Chondrocyte (in vitro differentiated cells): Measurements from ENCODE around the gene TFAP2C. TPM values are rescaled to one million over a fixed set of nuclear protein-coding genes. Genes with fewer than 3 reads are reported as not detected.

Experiments used
- DNase-seq: peaks from one replicate; pipeline ENCODE4 v3.0.0; 2021; ENCODE audit warnings: mixed read lengths, low spot score
- H3K27ac Mint-ChIP-seq: one replicate; pipeline ENCODE4 v1.8.0; 2021; ENCODE audit warnings: mild to moderate bottlenecking, moderate library complexity, mixed read lengths; ENCODE audit not compliant: unreplicated experiment
- H3K27me3 Mint-ChIP-seq: 2 replicates; pipeline ENCODE4 v1.8.0; 2021; ENCODE audit warnings: low read depth, mixed read lengths
- H3K36me3 Mint-ChIP-seq: 2 replicates; pipeline ENCODE4 v1.8.0; 2021; ENCODE audit warnings: low read depth, mixed read lengths
- H3K4me1 Mint-ChIP-seq: 2 replicates; pipeline ENCODE4 v1.8.0; 2021; ENCODE audit warnings: low read depth, mild to moderate bottlenecking, mixed read lengths
- H3K4me3 Mint-ChIP-seq: one replicate; pipeline ENCODE4 v1.8.0; 2021; ENCODE audit warnings: mild to moderate bottlenecking, moderate library complexity, mixed read lengths; ENCODE audit not compliant: unreplicated experiment
- H3K9me3 Mint-ChIP-seq: 2 replicates; pipeline ENCODE4 v1.8.0; 2021; ENCODE audit warnings: low read depth, mixed read lengths
- total RNA-seq: library from RNA; stranded (reverse); gene quantifications from 3 replicates; pipeline ENCODE4 v1.2.1, GENCODE V29; 2021
- TF ChIP-seq, protein P1 (sequence below): fragments of 200-600 bp; sonication (generic); IDR thresholded peaks from 2 replicates; pipeline ENCODE4 v1.5.0; 2021; ENCODE audit warnings: antibody characterized with exemption, mild to moderate bottlenecking, moderate library complexity

TFAP2C gene
- total RNA-seq, 1 donor from 2014 or later: 4.8 TPM

DNA sequence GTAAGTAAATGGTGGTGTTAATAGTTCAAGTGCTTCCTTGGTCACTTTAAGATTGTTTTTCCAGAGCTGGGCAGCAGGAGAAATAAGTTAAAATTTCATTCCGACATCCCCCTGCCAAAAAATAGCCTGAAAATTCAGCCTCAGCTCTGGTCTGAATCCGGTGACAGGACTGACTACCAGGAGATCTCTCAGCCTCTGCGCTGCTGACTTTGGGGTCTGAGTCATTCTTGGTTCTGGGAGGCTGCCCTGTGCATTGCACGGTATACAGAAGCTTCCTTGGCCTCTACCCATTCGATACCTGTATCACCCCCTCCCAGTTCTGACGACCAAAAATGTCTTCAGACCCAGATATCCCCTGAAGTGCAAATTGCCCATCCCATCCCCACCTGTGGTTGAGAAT, 36.3 kb upstream of the TFAP2C start:
- DNase-seq: no peak
- H3K4me3 Mint-ChIP-seq: no peak overlapping the region
- no peaks in the 10 kb centered on the region for H3K4me1 Mint-ChIP-seq
- no peaks in the 10 kb centered on the region for H3K9me3 Mint-ChIP-seq
- peaks cover 13% of the 10 kb centered on the region for H3K27me3 Mint-ChIP-seq
- TF ChIP-seq, protein P1, sequence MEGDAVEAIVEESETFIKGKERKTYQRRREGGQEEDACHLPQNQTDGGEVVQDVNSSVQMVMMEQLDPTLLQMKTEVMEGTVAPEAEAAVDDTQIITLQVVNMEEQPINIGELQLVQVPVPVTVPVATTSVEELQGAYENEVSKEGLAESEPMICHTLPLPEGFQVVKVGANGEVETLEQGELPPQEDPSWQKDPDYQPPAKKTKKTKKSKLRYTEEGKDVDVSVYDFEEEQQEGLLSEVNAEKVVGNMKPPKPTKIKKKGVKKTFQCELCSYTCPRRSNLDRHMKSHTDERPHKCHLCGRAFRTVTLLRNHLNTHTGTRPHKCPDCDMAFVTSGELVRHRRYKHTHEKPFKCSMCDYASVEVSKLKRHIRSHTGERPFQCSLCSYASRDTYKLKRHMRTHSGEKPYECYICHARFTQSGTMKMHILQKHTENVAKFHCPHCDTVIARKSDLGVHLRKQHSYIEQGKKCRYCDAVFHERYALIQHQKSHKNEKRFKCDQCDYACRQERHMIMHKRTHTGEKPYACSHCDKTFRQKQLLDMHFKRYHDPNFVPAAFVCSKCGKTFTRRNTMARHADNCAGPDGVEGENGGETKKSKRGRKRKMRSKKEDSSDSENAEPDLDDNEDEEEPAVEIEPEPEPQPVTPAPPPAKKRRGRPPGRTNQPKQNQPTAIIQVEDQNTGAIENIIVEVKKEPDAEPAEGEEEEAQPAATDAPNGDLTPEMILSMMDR: no peak
- no peaks in the 10 kb centered on the region for H3K36me3 Mint-ChIP-seq
- no peak overlapping the region for H3K27ac Mint-ChIP-seq

GRCh38 chr20:56595746-56596475, 33.2 kb upstream of the TFAP2C start:
- Mint-ChIP-seq H3K36me3 (no peaks in the 10 kb centered on the region), H3K9me3 (no peaks in the 10 kb centered on the region), H3K4me1 (no peaks in the 10 kb centered on the region), H3K27me3 (peaks cover 9% of the 10 kb centered on the region), H3K27ac (no peak overlapping the region), H3K4me3 (no peak overlapping the region)
- TF ChIP-seq, protein P1: no peak
- no peak for DNase-seq

DNA sequence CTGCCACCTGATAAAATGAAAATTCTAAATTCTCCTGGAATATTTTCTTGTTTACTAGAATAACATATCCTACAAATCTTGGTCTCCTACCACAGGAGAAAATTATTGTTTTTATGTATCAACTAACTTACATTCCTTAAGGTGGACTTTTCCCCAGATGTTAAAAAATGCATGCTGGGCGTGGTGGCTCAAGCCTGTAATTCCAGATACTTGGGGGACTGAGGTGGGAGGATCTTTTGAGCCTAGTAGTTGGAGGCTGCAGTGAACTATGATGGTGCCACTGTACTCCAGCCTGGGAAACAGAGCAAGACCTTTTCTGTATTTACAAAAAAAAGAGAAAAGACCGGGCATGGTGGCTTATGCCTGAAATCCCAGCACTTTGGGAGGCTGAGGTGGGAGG, 27.9 kb upstream of the TFAP2C start:
- Mint-ChIP-seq H3K4me3 (no peak overlapping the region), H3K4me1 (no peaks in the 10 kb centered on the region), H3K36me3 (no peaks in the 10 kb centered on the region)

DNA sequence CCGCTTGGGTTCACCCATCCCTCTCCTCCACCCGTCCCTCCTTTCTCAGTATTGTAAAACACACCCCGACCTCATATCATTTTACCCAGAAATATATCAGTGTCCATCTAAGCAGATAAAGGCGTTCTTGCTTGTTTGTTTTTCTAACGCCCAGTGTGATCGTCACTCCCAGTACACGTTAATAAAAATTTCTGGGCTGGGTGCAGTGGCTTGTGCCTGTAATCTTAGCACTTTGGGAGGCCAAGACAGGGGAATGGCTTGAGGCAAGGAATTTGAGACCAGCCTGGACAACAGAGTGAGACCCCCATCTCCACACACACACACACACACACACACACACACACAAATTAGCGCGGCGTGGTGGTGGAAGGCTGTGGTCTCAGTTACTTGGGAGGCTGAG, 24.4 kb upstream of the TFAP2C start:
- no peak for DNase-seq
- Mint-ChIP-seq H3K27me3 (no peaks in the 10 kb centered on the region), H3K9me3 (no peaks in the 10 kb centered on the region), H3K4me3 (no peak overlapping the region), H3K4me1 (no peaks in the 10 kb centered on the region), H3K27ac (no peak overlapping the region), H3K36me3 (no peaks in the 10 kb centered on the region)
- TF ChIP-seq, protein P1: no peak

More for the DNA sequence above, 27.9 kb upstream of the TFAP2C start:
- DNase-seq: no peak
- H3K27me3 Mint-ChIP-seq: peaks cover 4% of the 10 kb centered on the region
- no peak overlapping the region for H3K27ac Mint-ChIP-seq
- TF ChIP-seq, protein P1: no peak
- H3K9me3 Mint-ChIP-seq: no peaks in the 10 kb centered on the region

GRCh38 chr20:56605261-56605996, 23.7 kb upstream of the TFAP2C start:
- no peaks in the 10 kb centered on the region for H3K36me3 Mint-ChIP-seq
- DNase-seq: no peak
- H3K9me3 Mint-ChIP-seq: no peaks in the 10 kb centered on the region
- H3K27me3 Mint-ChIP-seq: no peaks in the 10 kb centered on the region
- H3K4me1 Mint-ChIP-seq: no peaks in the 10 kb centered on the region
- H3K27ac Mint-ChIP-seq: no peak overlapping the region
- TF ChIP-seq, protein P1: no peak
- H3K4me3 Mint-ChIP-seq: no peak overlapping the region
